8988T (cell line): ENCODE data around the gene C1QTNF4.
"Not testable (repeated sequence)": the region's sequence is repeated elsewhere in the genome, so short reads cannot be mapped to it uniquely, and the experiment has no call there.

Source experiments
- DNase-seq: peaks from one replicate; pipeline ENCODE4 v3.0.0; 2011

C1QTNF4 gene

DNA sequence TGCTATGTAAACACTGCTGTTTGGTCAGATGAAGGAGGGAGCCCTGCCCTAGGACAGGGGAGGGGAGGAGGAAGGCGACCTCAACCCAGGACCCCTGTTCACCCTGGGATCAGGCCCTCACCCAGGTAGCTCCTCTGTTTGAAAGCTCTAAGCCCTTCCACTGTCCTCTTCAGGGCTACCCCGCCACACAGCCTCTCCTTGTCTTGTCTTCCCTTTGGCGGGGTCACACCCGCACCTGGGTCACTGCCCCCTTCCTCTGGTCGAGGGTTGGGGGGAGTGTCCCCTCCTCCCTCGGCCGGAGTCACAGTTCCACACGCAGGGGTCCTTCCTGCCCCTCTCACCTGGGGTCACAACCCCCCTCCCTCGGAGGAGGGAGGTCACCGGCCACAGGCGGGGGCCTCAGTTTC is 29.3 kb downstream of the C1QTNF4 start:
- DNase-seq, result no peak

DNA sequence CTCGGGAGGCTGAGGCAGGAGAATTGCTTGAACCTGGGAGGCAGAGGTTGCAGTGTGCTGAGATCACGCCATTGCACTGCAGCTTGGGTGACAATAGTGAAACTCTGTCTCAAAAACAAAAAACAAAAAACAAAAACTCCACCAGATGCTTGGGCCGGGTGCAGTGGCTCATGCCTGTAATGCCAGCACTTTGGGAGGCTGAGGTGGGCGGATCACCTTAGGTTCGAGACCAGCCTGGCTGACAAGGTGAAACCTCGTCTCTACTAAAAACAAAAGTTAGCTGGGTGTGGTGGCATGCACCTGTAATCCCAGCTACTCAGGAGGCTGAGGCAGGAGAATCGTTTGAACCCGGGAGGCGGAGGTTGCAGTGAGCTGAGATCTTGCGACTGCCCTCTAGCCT is 29.8 kb downstream of the C1QTNF4 start:
- not testable (repeated sequence) for DNase-seq

GRCh38 chr11:47562393-47562792 is 31.8 kb downstream of the C1QTNF4 start:
- DNase-seq, result not testable (repeated sequence)

DNA sequence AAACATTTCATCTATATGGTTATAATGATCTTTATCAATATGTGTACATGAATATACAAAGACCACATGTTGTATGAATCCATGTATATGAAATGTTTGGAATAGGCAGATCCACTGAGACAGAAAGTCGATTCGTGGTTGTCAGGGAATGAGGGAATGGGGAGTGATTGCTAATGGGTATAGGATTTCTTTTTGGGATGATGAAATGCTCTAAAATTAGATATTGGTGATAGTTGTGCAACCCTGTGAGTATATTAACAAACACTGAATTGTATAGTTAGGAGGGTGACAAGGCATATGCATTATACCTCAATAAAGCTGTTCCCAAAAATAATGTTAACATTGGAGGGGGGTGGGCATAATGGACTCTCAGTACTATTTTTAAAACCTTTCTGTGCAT is 33.8 kb downstream of the C1QTNF4 start:
- DNase-seq, result no peak

- DNase-seq, result no peak
Measured at GRCh38 chr11:47558695-47559094, 35.5 kb downstream of the C1QTNF4 start.

DNA sequence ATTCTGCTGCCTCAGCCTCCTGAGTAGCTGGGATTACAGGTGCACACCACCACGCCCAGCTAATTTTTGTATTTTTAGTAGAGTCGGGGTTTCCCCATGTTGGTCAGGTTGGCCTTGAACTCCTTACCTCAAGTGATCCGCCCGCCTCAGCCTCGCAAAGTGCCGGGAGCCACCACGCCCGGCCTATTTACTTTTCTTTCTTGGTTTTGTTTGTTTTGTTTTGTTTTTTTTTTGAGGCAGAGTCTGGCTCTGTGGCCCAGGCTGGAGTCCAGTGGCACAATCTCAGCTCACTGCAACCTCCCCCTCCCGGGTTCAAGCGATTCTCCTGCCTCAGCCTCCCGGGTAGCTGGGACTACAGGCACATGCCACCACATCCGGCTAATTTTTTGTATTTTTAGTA is 37.2 kb downstream of the C1QTNF4 start:
- not testable (repeated sequence) for DNase-seq

DNA sequence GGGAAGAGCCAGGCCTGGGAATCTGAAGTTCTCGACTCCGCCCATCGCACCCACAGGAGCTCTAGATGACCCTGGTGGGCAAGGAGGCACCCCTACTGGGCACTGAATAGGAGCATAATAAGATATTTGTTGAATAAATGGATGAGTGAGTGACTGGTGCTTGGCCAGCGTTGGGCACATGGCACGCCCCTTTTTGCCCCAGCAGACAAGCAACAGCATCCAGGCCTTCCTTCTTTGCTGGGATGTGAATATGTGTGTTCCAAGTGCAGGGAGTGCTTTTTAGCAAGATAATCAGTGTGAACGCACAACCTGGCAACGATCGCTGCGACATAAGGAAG is 40.8 kb downstream of the C1QTNF4 start:
- DNase-seq, result no peak

DNA sequence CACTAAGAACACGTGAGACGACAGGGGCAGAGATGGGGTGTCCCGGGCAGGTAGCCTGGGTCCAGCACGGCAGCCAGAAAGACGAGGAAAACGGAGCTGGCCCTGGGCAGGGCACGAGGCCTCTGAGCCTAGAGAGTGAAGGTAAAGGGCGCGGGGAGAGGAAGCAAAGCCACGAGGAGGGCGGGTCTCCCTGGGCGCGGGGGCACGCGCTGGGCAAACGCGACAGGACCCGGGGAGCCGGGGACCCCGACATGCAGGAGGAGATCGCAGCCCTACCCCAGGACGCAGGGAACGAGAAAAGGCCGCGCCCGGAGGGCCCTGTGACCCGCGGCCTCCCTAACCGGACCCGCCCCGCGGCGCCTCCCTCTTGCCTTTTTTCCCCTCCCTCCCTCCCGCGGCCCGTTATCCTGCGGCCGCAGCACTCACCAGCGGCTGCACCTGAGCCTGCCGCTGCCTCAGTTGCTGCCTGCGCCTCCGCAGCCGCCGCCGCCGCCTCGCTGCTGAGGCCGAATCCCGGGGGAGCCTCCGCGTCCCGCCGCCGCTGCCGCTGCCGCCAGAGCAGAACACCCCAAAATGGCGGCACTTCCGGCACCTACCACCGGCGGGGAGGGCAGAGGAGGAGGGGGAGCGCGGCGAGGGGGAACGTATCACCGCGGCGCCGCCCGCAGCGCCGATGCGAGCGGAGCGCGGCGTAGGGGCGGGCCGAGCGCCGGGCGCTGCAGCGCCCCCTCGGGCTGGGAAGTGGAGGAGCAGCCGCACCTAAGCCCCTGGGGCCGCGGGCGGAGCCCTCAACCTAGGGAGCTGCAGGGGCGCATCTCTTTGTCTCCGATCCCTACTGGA is 41.4 kb downstream of the C1QTNF4 start, which contains the start of gene CELF1:
Gene CELF1, minus strand, starts transcription at position 567 of the 840 bp plus-strand sequence. CDS start 53,609 bp downstream, outside the sequence.
- peak; percentile 73 for DNase-seq

DNA sequence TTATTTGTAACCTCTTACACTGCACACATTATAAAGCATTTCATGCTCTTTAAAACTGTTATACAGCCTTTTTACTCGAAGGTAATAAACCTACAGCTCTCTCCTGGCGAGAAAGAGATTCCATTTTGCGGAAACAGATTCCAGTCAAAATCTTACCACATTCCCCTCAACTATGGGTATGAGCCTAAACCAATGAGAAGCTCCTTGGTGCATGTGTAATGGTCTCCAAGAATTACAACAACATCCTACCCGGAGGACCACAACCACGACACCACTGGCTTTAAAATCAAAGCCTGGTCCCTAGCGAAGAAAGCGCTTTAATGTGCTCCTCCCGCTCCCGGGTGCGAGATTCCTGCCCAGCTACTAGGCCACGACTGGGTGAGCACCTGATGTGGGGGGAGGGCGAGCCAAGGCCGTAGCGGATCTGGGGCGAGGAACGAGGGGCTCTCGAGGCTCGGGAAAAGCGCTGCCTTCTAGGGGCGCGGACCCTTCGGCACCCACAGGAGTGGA is 42.1 kb downstream of the C1QTNF4 start:
- DNase-seq, result no peak

DNA sequence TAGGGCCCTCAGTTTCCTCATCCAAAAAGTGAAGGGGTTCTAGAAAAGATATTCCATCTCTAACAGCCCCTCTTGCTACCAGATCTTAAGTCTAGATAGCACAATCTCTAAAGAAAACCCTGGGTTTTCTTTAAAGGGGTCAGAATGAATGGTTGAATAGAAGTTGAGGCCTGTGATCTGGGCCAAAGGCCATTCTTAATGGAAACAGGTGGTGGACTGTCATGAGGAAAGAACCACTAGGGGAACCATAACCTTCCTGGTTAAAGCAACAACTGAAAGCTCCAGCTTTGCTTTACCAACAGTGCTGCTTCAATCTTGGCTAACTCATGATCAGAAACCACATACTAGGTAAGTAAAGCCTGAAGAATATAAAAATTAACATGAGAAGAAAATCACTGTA is 43.1 kb downstream of the C1QTNF4 start:
- DNase-seq, result no peak

DNA sequence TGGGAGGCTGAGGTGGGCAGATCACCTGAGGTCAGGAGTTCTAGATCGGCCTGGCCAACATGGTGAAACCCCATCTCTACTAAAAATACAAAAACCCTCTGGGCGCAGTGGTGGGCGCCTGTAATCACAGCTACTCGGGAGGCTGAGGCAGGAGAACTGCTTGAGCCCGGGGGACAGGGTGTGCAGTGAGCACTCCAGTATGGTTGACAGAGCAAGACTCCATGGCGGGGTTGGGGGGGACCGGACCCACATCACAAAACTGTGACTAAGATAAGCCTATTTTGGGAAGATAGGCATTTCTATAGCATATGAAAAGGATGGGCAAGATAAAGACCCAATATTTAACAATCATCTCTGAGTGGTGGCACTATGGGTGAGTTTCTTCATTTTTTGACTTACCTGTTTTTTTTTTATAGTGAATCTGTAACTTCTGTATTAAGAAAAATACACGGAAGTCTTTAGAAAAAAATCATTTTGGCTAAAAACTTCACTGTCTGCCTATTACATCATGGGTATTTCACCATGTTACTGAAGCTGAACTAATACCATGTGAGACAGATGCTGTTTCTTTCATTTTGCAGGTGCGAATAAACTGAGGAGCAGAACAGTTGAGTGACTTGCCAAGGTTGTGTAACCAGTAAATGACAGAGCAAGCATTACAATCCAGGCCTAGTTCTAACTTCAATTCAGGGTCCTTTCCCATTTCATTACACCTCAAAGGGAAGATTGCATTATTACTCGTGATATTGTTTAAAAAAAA is 43.7 kb downstream of the C1QTNF4 start:
- DNase-seq, result no peak

GRCh38 chr11:47546274-47546673 is 47.9 kb downstream of the C1QTNF4 start:
- DNase-seq, result not testable (repeated sequence)

- no peak for DNase-seq
Measured at GRCh38 chr11:47545298-47545697, 48.9 kb downstream of the C1QTNF4 start.

- DNase-seq, result no peak
Measured at GRCh38 chr11:47541070-47541469, 53.1 kb downstream of the C1QTNF4 start.

GRCh38 chr11:47539681-47540039 is 54.6 kb downstream of the C1QTNF4 start:
- no peak for DNase-seq
